Panc1 (cell line): ENCODE results near the gene GABRG3. TPM values are rescaled to one million over a fixed set of nuclear protein-coding genes. Genes with fewer than 3 reads are reported as not detected.

Source experiments
- ATAC-seq: fragments of 200-7000 bp; cut with Tn5 transposase; 2 replicates; pipeline ENCODE4 v1.9.1; 2020; ENCODE audit warnings: mild to moderate bottlenecking, moderate library complexity
- BruUV-seq: library from RNA; stranded (reverse); fragments of 400-500 nt; replicated peaks from 2 replicates; lab custom pipeline; 2021; lab: Mats Ljungman, UMichigan
- CTCF ChIA-PET: fragments of 300-600 bp; sonication (Branson Sonifier 250); formaldehyde crosslinking; loops from one replicate; lab custom pipeline; 2022; ENCODE audit warnings: antibody characterized with exemption; lab: Charles Lee
- POLR2A ChIA-PET: fragments of 300-600 bp; sonication (Branson Sonifier 250); formaldehyde crosslinking; loops from one replicate; lab custom pipeline; 2022; ENCODE audit warnings: antibody characterized with exemption; lab: Charles Lee
- DNase-seq: peaks from one replicate; pipeline ENCODE4 v3.0.0-alpha.2; 2010; ENCODE audit warnings: low read depth, low spot score
- H3K27ac ChIP-seq: 2 replicates; pipeline ENCODE4 v1.5.1; 2011; ENCODE audit warnings: mild to moderate bottlenecking, low read length, inconsistent platforms
- H3K27me3 ChIP-seq: fragments of 200-500 bp; sonication (Bioruptor generic); 2 replicates; pipeline ENCODE4 v1.6.0; 2014; ENCODE audit warnings: low read length, inconsistent platforms; ENCODE audit not compliant: control insufficient read depth, insufficient read depth
- H3K36me3 ChIP-seq: fragments of 200-500 bp; sonication (Bioruptor generic); 2 replicates; pipeline ENCODE4 v1.5.1; 2014; ENCODE audit warnings: inconsistent platforms, mild to moderate bottlenecking, low read length, moderate library complexity; ENCODE audit not compliant: control insufficient read depth, insufficient read depth
- H3K4me1 ChIP-seq: 2 replicates; pipeline ENCODE4 v1.5.1; 2011; ENCODE audit warnings: inconsistent platforms, mild to moderate bottlenecking, low read length, moderate library complexity; ENCODE audit not compliant: control insufficient read depth, insufficient read depth
- H3K4me3 ChIP-seq, 2 experiments: 2 replicates each; pipeline ENCODE4 v1.5.1; 2011 to 2012; ENCODE audit warnings: low read depth in 2 of 2, low read length in 2 of 2, mild to moderate bottlenecking in 2 of 2, inconsistent platforms in 1 of 2, moderate library complexity in 1 of 2
- H3K9me3 ChIP-seq: fragments of 200-500 bp; sonication (Bioruptor generic); 2 replicates; pipeline ENCODE4 v1.5.1; 2014; ENCODE audit warnings: low read depth, mild to moderate bottlenecking, inconsistent platforms, low read length, moderate library complexity; ENCODE audit not compliant: control insufficient read depth, insufficient read depth
- CTCF ChIP-seq: fragments of 450-650 bp; IDR thresholded peaks from 2 replicates; pipeline ENCODE4 v1.5.1; 2017; ENCODE audit warnings: mild to moderate bottlenecking
- POLR2AphosphoS5 ChIP-seq: IDR thresholded peaks from 2 replicates; pipeline ENCODE4 v1.6.1; 2012; ENCODE audit warnings: mild to moderate bottlenecking, low read depth, low read length, moderate library complexity
- SIN3A ChIP-seq: IDR thresholded peaks from 2 replicates; pipeline ENCODE4 v1.6.1; 2012; ENCODE audit warnings: low read depth, mild to moderate bottlenecking, low read length, moderate library complexity, borderline replicate concordance; ENCODE audit not compliant: insufficient read depth
- TCF7L2 ChIP-seq: IDR thresholded peaks from 2 replicates; pipeline ENCODE4 v1.6.1; 2011; ENCODE audit warnings: mild to moderate bottlenecking, low read depth, low read length, inconsistent platforms
- in situ Hi-C: cut with HindIII; loops from 2 replicates; pipeline ENCODE4 v1.10.0; 2016; ENCODE audit warnings: low sequenced_read_pairs, low pct_unique_long_range_greater_than_20kb
- intact Hi-C: fragments of 100-400 bp; cut with micrococcal nuclease; formaldehyde crosslinking; loops from one replicate; pipeline ENCODE4 v1.10.0; 2022; ENCODE audit not compliant: unreplicated experiment
- total RNA-seq: library from RNA; stranded (reverse); gene quantifications from one replicate; pipeline ENCODE4 v1.2.1, GENCODE V29; 2021; ENCODE audit not compliant: unreplicated experiment
- TF ChIP-seq, protein P1 (sequence below), 2 experiments: IDR thresholded peaks; 2 replicates each; pipeline ENCODE4 v1.6.1; 2011 to 2012; ENCODE audit warnings: low read depth in 2 of 2, control low read depth in 1 of 2, low read length in 1 of 2, mild to moderate bottlenecking in 1 of 2, moderate library complexity in 1 of 2; ENCODE audit not compliant: insufficient read depth in 1 of 2

Gene GABRG3
- total RNA-seq, 1 experiment from 2014 or later, result not detected

GRCh38 chr15:26974120-26974780 lies 3.3 kb downstream of the GABRG3 start:
- no peaks in the 10 kb centered on the region for H3K36me3 ChIP-seq
- H3K27me3 ChIP-seq, result no peaks in the 10 kb centered on the region
- intact Hi-C loops, result no loop called here
- H3K9me3 ChIP-seq, result no peaks in the 10 kb centered on the region
- POLR2A ChIA-PET, result no interaction called here
- no peaks in the 10 kb centered on the region for H3K4me1 ChIP-seq
- in situ Hi-C loops, result no loop called here
- ATAC-seq (no peak), DNase-seq (peak; percentile 0)
- no peak overlapping the region for H3K27ac ChIP-seq
- TF ChIP-seq CTCF (peak; percentile 45), TCF7L2 (no peak), POLR2AphosphoS5 (no peak), SIN3A (no peak)
- TF ChIP-seq, protein P1, sequence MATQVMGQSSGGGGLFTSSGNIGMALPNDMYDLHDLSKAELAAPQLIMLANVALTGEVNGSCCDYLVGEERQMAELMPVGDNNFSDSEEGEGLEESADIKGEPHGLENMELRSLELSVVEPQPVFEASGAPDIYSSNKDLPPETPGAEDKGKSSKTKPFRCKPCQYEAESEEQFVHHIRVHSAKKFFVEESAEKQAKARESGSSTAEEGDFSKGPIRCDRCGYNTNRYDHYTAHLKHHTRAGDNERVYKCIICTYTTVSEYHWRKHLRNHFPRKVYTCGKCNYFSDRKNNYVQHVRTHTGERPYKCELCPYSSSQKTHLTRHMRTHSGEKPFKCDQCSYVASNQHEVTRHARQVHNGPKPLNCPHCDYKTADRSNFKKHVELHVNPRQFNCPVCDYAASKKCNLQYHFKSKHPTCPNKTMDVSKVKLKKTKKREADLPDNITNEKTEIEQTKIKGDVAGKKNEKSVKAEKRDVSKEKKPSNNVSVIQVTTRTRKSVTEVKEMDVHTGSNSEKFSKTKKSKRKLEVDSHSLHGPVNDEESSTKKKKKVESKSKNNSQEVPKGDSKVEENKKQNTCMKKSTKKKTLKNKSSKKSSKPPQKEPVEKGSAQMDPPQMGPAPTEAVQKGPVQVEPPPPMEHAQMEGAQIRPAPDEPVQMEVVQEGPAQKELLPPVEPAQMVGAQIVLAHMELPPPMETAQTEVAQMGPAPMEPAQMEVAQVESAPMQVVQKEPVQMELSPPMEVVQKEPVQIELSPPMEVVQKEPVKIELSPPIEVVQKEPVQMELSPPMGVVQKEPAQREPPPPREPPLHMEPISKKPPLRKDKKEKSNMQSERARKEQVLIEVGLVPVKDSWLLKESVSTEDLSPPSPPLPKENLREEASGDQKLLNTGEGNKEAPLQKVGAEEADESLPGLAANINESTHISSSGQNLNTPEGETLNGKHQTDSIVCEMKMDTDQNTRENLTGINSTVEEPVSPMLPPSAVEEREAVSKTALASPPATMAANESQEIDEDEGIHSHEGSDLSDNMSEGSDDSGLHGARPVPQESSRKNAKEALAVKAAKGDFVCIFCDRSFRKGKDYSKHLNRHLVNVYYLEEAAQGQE (IDR thresholded peaks at IDR 0.05; ENCODE audit: insufficient read depth in 1 of 2, low read depth in 2 of 2, low read length in 1 of 2), result no peak
- H3K4me3 ChIP-seq, result no peak overlapping the region
- no TSS peak for BruUV-seq
- CTCF ChIA-PET, result no interaction called here

DNA sequence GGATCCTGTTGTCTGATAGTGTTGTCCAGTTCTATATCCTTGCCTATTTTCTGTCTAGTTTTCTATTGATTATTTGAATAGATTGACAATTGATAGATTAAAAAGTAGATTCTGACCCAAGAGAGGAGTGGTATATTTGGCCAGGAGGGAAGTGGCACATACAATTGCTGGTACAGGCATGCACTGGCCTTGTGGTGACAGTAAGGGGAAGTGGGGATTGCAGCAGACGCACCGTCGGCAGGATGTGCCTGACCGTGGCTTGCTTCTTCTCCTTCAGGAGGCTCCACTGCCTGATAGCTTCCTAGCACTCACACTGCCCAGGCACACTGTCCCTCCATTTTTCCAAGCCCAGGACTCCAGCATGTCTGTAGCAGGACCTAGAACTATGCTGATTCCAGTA lies 10.5 kb downstream of the GABRG3 start:
- no TSS peak for BruUV-seq
- H3K4me1 ChIP-seq, result no peaks in the 10 kb centered on the region
- H3K36me3 ChIP-seq, result no peaks in the 10 kb centered on the region
- ChIA-PET POLR2A (no interaction called here), CTCF (no interaction called here)
- in situ Hi-C loops, result no loop called here
- H3K27ac ChIP-seq, result no peak overlapping the region
- H3K27me3 ChIP-seq, result no peaks in the 10 kb centered on the region
- no peaks in the 10 kb centered on the region for H3K9me3 ChIP-seq
- intact Hi-C loops, result no loop called here
- TF ChIP-seq, protein P1 (IDR thresholded peaks at IDR 0.05; ENCODE audit: insufficient read depth in 1 of 2, low read depth in 2 of 2, low read length in 1 of 2), result no peak
- TF ChIP-seq TCF7L2, result no peak
- TF ChIP-seq SIN3A, result no peak
- no peak for TF ChIP-seq POLR2AphosphoS5
- no peak for TF ChIP-seq CTCF
- ATAC-seq, result no peak
- DNase-seq, result no peak
- no peak overlapping the region for H3K4me3 ChIP-seq
